OCI-LY3 (cell line): ENCODE data around the gene ERC2.

ENCODE experiments used
- H2AFZ ChIP-seq: fragments of 200-600, 300-600 bp; shearing (Covaris generic); 2 replicates; pipeline ENCODE4 v1.6.0; 2014; ENCODE audit warnings: antibody characterized with exemption, low read depth, low read length
- H3K27ac ChIP-seq: fragments of 200-600, 300-600 bp; sonication (generic); 2 replicates; pipeline ENCODE4 v1.5.1; 2014; ENCODE audit warnings: mild to moderate bottlenecking, low read length, moderate library complexity, mixed read lengths
- H3K27me3 ChIP-seq: fragments of 200-600, 300-600 bp; sonication (generic); 2 replicates; pipeline ENCODE4 v1.6.1; 2014; ENCODE audit warnings: low read depth, low read length, mixed read lengths
- H3K36me3 ChIP-seq: fragments of 200-600, 300-600 bp; sonication (generic); replicated peaks from 2 replicates; pipeline ENCODE3; 2014; ENCODE audit warnings: low read depth, low read length, mixed read lengths
- H3K4me1 ChIP-seq: fragments of 300-600, 200-600 bp; sonication (generic); 2 replicates; pipeline ENCODE4 v1.6.1; 2014; ENCODE audit warnings: low read length, mixed read lengths
- H3K4me2 ChIP-seq: fragments of 200-600, 300-600 bp; sonication (generic); 2 replicates; pipeline ENCODE4 v1.6.1; 2014; ENCODE audit warnings: low read length, mixed read lengths
- H3K4me3 ChIP-seq: fragments of 300-600, 200-600 bp; sonication (generic); 2 replicates; pipeline ENCODE4 v1.5.1; 2014; ENCODE audit warnings: antibody characterized with exemption, mild to moderate bottlenecking, low read length, moderate library complexity
- H3K79me2 ChIP-seq: fragments of 300-600, 200-600 bp; shearing (Covaris generic); 2 replicates; pipeline ENCODE4 v1.6.1; 2014; ENCODE audit warnings: mild to moderate bottlenecking, low read length, mixed read lengths
- H3K9ac ChIP-seq: fragments of 300-600, 200-600 bp; shearing (Covaris generic); 2 replicates; pipeline ENCODE4 v1.6.0; 2014; ENCODE audit warnings: mild to moderate bottlenecking, low read length, moderate library complexity
- H3K9me3 ChIP-seq: fragments of 200-600, 300-600 bp; shearing (Covaris generic); 2 replicates; pipeline ENCODE4 v1.6.1; 2014; ENCODE audit warnings: low read length, mixed read lengths; ENCODE audit not compliant: insufficient read depth
- H4K20me1 ChIP-seq: fragments of 200-600, 300-600 bp; sonication (generic); 2 replicates; pipeline ENCODE4 v1.6.1; 2016; ENCODE audit warnings: low read length, mixed read lengths; ENCODE audit not compliant: insufficient read depth
- EZH2phosphoT487 ChIP-seq: fragments of 200-600 bp; shearing (Covaris generic); IDR thresholded peaks from 2 replicates; pipeline ENCODE4 v1.6.1; 2018; ENCODE audit warnings: antibody characterized with exemption, mixed run types, low read depth
- TF ChIP-seq, protein P1 (sequence below): fragments of 200-600, 300-600 bp; sonication (generic); IDR thresholded peaks from 2 replicates; pipeline ENCODE4 v1.5.1; 2014; ENCODE audit warnings: antibody characterized with exemption, low read length, low read depth

The ERC2 gene

DNA sequence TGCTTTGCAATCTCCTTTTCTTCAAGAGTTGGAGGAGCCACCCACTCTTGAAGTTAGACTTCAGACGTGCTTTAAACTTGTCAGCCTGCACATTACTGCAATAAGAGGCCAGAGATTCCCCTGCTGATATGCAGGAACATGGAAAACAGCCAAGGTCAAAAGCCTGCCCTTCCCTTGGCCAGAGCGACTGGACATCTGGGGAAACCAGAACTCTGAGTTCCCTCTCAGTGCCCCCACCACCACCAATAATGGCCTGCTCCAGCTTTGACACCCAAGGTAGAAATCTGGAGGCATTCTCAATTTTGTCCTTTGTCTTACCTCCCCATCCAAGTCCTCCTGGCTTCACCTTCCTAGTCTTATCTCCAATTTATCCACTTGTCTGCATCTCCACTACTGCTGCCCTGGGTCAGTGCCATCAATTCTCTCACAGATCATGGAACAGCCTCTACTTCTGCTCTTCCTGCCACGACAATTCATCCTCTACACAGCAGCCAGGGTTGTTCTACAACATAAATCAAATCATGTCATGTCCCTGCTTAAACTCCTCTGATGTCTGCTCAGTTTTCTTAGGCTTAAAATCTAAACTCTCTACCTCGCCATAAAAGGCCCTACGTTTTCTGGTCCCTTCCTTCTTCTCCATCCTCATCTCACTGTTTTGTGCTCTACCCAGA is 789.6 kb downstream of the ERC2 start:
- Histone ChIP-seq H2AFZ (no peak overlapping the region), H3K4me2 (no peak overlapping the region), H4K20me1 (no peaks in the 10 kb centered on the region), H3K9me3 (no peaks in the 10 kb centered on the region), H3K4me1 (peaks cover 16% of the 10 kb centered on the region), H3K27me3 (no peaks in the 10 kb centered on the region; the same call in 1 of the 2 replicates), H3K9ac (no peak overlapping the region), H3K36me3 (no peaks in the 10 kb centered on the region), H3K27ac (no peak overlapping the region), H3K4me3 (no peak overlapping the region), H3K79me2 (no peaks in the 10 kb centered on the region)
- no peak for TF ChIP-seq EZH2phosphoT487
- TF ChIP-seq, protein P1, sequence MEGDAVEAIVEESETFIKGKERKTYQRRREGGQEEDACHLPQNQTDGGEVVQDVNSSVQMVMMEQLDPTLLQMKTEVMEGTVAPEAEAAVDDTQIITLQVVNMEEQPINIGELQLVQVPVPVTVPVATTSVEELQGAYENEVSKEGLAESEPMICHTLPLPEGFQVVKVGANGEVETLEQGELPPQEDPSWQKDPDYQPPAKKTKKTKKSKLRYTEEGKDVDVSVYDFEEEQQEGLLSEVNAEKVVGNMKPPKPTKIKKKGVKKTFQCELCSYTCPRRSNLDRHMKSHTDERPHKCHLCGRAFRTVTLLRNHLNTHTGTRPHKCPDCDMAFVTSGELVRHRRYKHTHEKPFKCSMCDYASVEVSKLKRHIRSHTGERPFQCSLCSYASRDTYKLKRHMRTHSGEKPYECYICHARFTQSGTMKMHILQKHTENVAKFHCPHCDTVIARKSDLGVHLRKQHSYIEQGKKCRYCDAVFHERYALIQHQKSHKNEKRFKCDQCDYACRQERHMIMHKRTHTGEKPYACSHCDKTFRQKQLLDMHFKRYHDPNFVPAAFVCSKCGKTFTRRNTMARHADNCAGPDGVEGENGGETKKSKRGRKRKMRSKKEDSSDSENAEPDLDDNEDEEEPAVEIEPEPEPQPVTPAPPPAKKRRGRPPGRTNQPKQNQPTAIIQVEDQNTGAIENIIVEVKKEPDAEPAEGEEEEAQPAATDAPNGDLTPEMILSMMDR: no peak

DNA sequence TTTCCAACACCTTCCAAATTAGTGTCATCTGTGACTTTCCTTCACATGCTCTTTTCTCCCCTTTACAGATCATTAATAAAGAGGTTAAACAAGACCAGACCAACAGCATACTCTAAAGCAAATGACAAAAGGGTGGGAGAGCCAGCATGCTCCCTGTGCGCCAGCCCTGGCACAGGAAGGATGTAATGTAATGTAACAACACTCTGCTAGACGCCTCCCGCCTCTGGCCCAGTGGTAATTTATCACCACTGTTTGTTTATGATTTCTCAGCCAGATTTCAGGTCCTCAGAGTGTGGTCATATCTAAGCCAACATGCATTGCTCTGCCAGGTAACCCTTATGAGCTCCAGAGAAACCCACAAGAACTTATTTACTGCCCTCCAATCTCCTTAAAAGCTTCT is 791.6 kb downstream of the ERC2 start:
- no peaks in the 10 kb centered on the region for H3K36me3 ChIP-seq
- H3K27ac ChIP-seq: no peak overlapping the region
- H3K4me2 ChIP-seq: no peak overlapping the region
- no peak overlapping the region for H3K4me3 ChIP-seq
- H3K79me2 ChIP-seq: no peaks in the 10 kb centered on the region
- peaks cover 16% of the 10 kb centered on the region for H3K4me1 ChIP-seq
- TF ChIP-seq, protein P1: no peak
- TF ChIP-seq EZH2phosphoT487: no peak
- H3K9me3 ChIP-seq: no peaks in the 10 kb centered on the region
- H3K27me3 ChIP-seq: no peaks in the 10 kb centered on the region; the same call in 1 of the 2 replicates
- H4K20me1 ChIP-seq: no peaks in the 10 kb centered on the region
- no peak overlapping the region for H2AFZ ChIP-seq
- no peak overlapping the region for H3K9ac ChIP-seq

DNA sequence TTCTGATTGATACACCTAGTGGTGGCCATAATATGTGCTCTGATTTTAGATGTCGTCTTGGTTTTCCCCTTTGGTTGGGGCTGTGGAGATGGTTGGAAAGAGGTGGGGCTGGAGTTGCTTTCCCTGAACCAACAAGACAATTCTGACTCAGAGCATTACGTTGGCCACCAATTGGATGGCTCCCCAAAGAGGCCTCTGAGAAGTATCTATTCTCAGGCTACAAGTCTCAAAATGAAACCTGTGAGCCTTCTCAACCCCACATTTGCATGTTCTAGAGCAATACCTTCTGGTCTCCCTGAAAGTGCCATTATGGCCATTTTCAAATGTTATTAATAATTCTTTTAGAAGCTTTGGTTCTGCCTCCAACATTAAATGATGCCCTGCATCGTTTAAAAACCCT is 792.8 kb downstream of the ERC2 start:
- H3K79me2 ChIP-seq: no peaks in the 10 kb centered on the region
- H3K9me3 ChIP-seq: no peaks in the 10 kb centered on the region
- H3K4me1 ChIP-seq: peaks cover 16% of the 10 kb centered on the region
- no peak overlapping the region; the same call in 1 of the 2 replicates for H3K27ac ChIP-seq
- H3K9ac ChIP-seq: no peak overlapping the region
- TF ChIP-seq, protein P1: no peak
- no peak for TF ChIP-seq EZH2phosphoT487
- no peaks in the 10 kb centered on the region; the same call in 1 of the 2 replicates for H3K27me3 ChIP-seq
- H3K4me3 ChIP-seq: peak overlapping the region; percentile 6; the same call in 1 of the 2 replicates
- H4K20me1 ChIP-seq: no peaks in the 10 kb centered on the region
- H3K4me2 ChIP-seq: peak overlapping the region; percentile 56
- H2AFZ ChIP-seq: no peak overlapping the region
- no peaks in the 10 kb centered on the region for H3K36me3 ChIP-seq

DNA sequence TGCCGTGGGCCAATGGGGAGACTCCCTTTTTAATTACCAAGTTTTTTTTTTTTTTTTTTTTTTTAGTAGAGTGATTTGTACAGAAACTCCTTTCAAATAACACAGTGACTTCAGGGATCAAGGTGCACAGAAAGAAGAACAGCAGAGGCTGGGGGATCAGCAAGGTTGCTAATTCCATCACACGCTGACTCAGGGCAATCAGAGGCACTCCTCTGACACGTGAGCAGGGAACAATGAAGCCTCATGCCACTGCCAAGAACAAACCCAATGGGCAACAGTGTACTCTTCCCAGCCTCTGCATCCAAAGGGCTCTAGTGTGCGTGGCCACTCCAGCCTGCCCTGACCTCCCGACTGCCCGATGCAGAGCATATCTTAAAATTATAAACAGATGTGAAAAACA is 794.5 kb downstream of the ERC2 start:
- Histone ChIP-seq H3K4me1 (peaks cover 16% of the 10 kb centered on the region), H3K9me3 (no peaks in the 10 kb centered on the region), H3K79me2 (no peaks in the 10 kb centered on the region), H2AFZ (no peak overlapping the region), H3K27me3 (no peaks in the 10 kb centered on the region; the same call in 1 of the 2 replicates), H3K4me2 (no peak overlapping the region), H3K27ac (no peak overlapping the region), H3K9ac (no peak overlapping the region), H4K20me1 (no peaks in the 10 kb centered on the region), H3K4me3 (no peak overlapping the region), H3K36me3 (no peaks in the 10 kb centered on the region)
- TF ChIP-seq EZH2phosphoT487: no peak
- TF ChIP-seq, protein P1: no peak
